SU-DHL-6 (cell line): ENCODE results near the gene TMEM131.

ENCODE experiments used
- EZH2phosphoT487 ChIP-seq: fragments of 200-600 bp; sonication (generic), shearing (Covaris generic); conservative IDR thresholded peaks from 2 replicates; pipeline ENCODE4 v1.6.1; 2018; ENCODE audit warnings: mild to moderate bottlenecking, antibody characterized with exemption, low read length, moderate library complexity, mixed read lengths
- TF ChIP-seq, protein P1 (sequence below): fragments of 200-600 bp; sonication (generic); IDR thresholded peaks from one replicate; pipeline ENCODE4 v1.5.1; 2017; ENCODE audit warnings: antibody characterized with exemption, mild to moderate bottlenecking, low read length, moderate library complexity; ENCODE audit not compliant: insufficient read depth, poor library complexity, severe bottlenecking

DNA sequence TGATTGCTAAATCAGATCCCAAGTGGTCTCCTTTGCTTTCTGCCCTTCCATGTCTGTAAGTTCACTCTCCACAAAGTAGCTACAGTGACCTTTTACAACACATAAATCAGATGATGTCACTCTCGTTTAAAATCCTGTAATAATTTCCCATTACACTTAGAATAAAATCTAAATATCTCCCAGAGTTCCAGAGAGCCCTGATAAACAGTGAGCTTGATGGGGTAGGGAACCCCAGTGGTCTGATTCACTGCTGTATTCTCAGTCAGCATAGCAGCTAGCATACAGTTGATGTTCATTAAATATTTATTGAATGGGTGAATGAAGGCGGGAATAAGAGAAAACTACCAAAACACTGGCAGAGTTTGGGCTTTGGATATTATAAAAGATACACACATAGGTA, 164.6 kb downstream of the TMEM131 start:
- TF ChIP-seq, protein P1, sequence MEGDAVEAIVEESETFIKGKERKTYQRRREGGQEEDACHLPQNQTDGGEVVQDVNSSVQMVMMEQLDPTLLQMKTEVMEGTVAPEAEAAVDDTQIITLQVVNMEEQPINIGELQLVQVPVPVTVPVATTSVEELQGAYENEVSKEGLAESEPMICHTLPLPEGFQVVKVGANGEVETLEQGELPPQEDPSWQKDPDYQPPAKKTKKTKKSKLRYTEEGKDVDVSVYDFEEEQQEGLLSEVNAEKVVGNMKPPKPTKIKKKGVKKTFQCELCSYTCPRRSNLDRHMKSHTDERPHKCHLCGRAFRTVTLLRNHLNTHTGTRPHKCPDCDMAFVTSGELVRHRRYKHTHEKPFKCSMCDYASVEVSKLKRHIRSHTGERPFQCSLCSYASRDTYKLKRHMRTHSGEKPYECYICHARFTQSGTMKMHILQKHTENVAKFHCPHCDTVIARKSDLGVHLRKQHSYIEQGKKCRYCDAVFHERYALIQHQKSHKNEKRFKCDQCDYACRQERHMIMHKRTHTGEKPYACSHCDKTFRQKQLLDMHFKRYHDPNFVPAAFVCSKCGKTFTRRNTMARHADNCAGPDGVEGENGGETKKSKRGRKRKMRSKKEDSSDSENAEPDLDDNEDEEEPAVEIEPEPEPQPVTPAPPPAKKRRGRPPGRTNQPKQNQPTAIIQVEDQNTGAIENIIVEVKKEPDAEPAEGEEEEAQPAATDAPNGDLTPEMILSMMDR = no peak
- TF ChIP-seq EZH2phosphoT487 = no peak
